ENCODE measurements around the gene ARSJ. TPM values are rescaled to one million over a fixed set of nuclear protein-coding genes. Genes with fewer than 3 reads are reported as not detected.
A peak's percentile ranks its signal among the peaks of the same experiment; 100 is the strongest.

The ARSJ gene
- total RNA-seq (2013), result not detected
- polyA plus RNA-seq, result not detected
- polyA minus RNA-seq, result 0.14 TPM in 1 of 2 replicates, not detected in the other
- 0 to 2.3 (median 0.07) reads per million in 11 experiments for total RNA-seq

DNA sequence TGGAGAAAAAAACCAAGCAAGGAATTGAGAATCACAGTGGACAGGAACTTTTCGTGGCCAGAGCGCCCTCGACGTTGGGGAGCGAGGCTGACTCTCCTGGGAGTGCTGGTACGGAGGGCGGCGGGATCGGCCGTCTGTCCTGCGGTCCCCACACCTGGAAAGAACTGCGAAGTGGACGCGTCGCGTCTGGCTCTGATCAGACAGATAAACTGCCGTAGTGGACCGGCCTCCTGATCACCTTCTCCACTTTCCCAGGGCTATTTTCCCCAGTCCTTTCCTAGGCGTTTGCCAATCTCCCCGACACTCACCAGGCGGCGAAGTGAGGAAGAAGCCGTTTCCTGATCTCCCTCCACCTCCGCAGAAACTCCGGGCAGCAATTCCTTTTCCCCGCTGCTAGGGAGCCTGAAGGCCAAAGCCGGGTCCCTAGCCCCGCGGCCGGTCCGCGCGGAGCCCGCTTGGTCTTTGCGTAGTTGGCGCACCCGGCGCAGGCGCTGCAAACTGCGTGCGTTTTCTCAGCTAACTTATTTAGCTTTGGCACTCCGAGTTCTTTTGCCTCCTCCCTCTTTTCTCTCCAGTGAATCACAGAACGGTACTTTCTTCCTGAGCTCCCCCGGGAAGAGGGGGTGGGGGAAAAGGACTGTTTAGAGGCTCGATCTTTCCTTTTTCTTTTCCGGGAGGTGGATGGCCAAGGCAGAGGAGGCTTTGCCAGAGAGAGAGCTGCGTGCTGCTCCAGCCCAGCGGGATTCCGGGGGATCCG lies at the start of gene ARSJ:
TSS of gene ARSJ (minus strand) at position 500 of the 757 bp plus-strand sequence. CDS start 813 bp downstream, outside the sequence.
- DNase-seq, result no peak
- WGBS (ENCODE audit: insufficient coverage), result 4% methylated on average over 42 of the region's 50 CpGs
- peak within 1 kb of the TSS; percentile 33 for H2AFZ ChIP-seq (ENCODE audit: insufficient read depth, low read depth, low read length, poor library complexity, severe bottlenecking)
- Mint-ChIP-seq H3K27me3 (ENCODE audit: low read depth in 3 of 3) (peaks cover 31 to 52% (median 36%) of the 10 kb centered on the region in 3 donors), H3K9me3 (peaks cover 1 to 11% (median 7%) of the 10 kb centered on the region in 7 donors), H3K36me3 (no peaks in the 10 kb centered on the region), H3K4me3 (peak within 1 kb of the TSS; percentile 63 to 86), H3K4me1 (peaks cover 16% of the 10 kb centered on the region), H3K27ac (peak within 1 kb of the TSS in 1 of 7 donors; percentile 54)
- no peaks in the 10 kb centered on the region for H3K36me3 ChIP-seq (replicated peaks in 1 of 2; ENCODE audit: control insufficient read depth in 1 of 2, insufficient read depth in 2 of 2, low read length in 2 of 2)
- H3K4me2 ChIP-seq (replicated peaks; ENCODE audit: extremely low read depth, low read length, poor library complexity, severe bottlenecking), result peak within 1 kb of the TSS; percentile 54
- peaks cover 26 to 45% of the 10 kb centered on the region in 2 donors for H3K27me3 ChIP-seq (ENCODE audit: control insufficient read depth in 2 of 2, insufficient read depth in 2 of 2, low read length in 2 of 2)
- H3K79me2 ChIP-seq (ENCODE audit: insufficient read depth, low read length), result no peaks in the 10 kb centered on the region
- peaks cover 0 to 7% of the 10 kb centered on the region in 2 donors for H3K4me1 ChIP-seq (ENCODE audit: control insufficient read depth in 1 of 2, insufficient read depth in 2 of 2, low read length in 2 of 2)
- H4K20me1 ChIP-seq (ENCODE audit: insufficient read depth, low read length), result no peaks in the 10 kb centered on the region
- no peak within 1 kb of the TSS for H3K27ac ChIP-seq (ENCODE audit: low read depth in 1 of 2, low read length in 2 of 2)
- intact Hi-C loops (cut with micrococcal nuclease), result no loop called here
- H3K9me3 ChIP-seq (replicated peaks in 1 of 2; ENCODE audit: control insufficient read depth in 1 of 2, insufficient read depth in 1 of 2, low read length in 2 of 2), result no peaks in the 10 kb centered on the region
- H3K4me3 ChIP-seq (replicated peaks in 1 of 3; ENCODE audit: low read depth in 2 of 3, low read length in 3 of 3), result peak within 1 kb of the TSS in 2 of 3 experiments; percentile 7 to 54
- TF ChIP-seq, protein P1, sequence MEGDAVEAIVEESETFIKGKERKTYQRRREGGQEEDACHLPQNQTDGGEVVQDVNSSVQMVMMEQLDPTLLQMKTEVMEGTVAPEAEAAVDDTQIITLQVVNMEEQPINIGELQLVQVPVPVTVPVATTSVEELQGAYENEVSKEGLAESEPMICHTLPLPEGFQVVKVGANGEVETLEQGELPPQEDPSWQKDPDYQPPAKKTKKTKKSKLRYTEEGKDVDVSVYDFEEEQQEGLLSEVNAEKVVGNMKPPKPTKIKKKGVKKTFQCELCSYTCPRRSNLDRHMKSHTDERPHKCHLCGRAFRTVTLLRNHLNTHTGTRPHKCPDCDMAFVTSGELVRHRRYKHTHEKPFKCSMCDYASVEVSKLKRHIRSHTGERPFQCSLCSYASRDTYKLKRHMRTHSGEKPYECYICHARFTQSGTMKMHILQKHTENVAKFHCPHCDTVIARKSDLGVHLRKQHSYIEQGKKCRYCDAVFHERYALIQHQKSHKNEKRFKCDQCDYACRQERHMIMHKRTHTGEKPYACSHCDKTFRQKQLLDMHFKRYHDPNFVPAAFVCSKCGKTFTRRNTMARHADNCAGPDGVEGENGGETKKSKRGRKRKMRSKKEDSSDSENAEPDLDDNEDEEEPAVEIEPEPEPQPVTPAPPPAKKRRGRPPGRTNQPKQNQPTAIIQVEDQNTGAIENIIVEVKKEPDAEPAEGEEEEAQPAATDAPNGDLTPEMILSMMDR (IDR thresholded peaks at IDR 0.05), result no peak
- H3K9ac ChIP-seq (ENCODE audit: insufficient read depth, low read length, poor library complexity, severe bottlenecking), result no peak within 1 kb of the TSS

GRCh38 chr4:114028071-114028470 lies 48.6 kb upstream of the ARSJ start:
- H3K27ac Mint-ChIP-seq, result no peak overlapping the region
- peaks cover 0 to 1% (median 0%) of the 10 kb centered on the region in 3 donors for H3K27me3 Mint-ChIP-seq (ENCODE audit: low read depth in 3 of 3)
- Histone ChIP-seq H3K4me3 (replicated peaks in 1 of 3; ENCODE audit: low read depth in 2 of 3, low read length in 3 of 3) (no peak overlapping the region), H3K27ac (ENCODE audit: low read depth in 1 of 2, low read length in 2 of 2) (no peak overlapping the region), H3K4me2 (replicated peaks; ENCODE audit: extremely low read depth, low read length, poor library complexity, severe bottlenecking) (no peak overlapping the region), H4K20me1 (ENCODE audit: insufficient read depth, low read length) (no peaks in the 10 kb centered on the region), H3K36me3 (replicated peaks in 1 of 2; ENCODE audit: control insufficient read depth in 1 of 2, insufficient read depth in 2 of 2, low read length in 2 of 2) (no peaks in the 10 kb centered on the region), H3K9me3 (replicated peaks in 1 of 2; ENCODE audit: control insufficient read depth in 1 of 2, insufficient read depth in 1 of 2, low read length in 2 of 2) (no peaks in the 10 kb centered on the region), H3K79me2 (ENCODE audit: insufficient read depth, low read length) (no peaks in the 10 kb centered on the region), H2AFZ (ENCODE audit: insufficient read depth, low read depth, low read length, poor library complexity, severe bottlenecking) (no peak overlapping the region), H3K4me1 (ENCODE audit: control insufficient read depth in 1 of 2, insufficient read depth in 2 of 2, low read length in 2 of 2) (no peaks in the 10 kb centered on the region), H3K27me3 (ENCODE audit: control insufficient read depth in 2 of 2, insufficient read depth in 2 of 2, low read length in 2 of 2) (no peaks in the 10 kb centered on the region), H3K9ac (ENCODE audit: insufficient read depth, low read length, poor library complexity, severe bottlenecking) (no peak overlapping the region)
- intact Hi-C loops (cut with micrococcal nuclease), result no loop called here
- TF ChIP-seq, protein P1 (IDR thresholded peaks at IDR 0.05), result no peak
- H3K36me3 Mint-ChIP-seq, result no peaks in the 10 kb centered on the region
- DNase-seq, result no peak
- no peak overlapping the region for H3K4me3 Mint-ChIP-seq
- no peaks in the 10 kb centered on the region for H3K4me1 Mint-ChIP-seq
- peaks cover 0 to 4% (median 0%) of the 10 kb centered on the region in 7 donors for H3K9me3 Mint-ChIP-seq

Data from CD14-positive monocyte (primary cell).